K562 (cell line): ENCODE data around the gene HDGFL2.

Source experiments
- ARID2 ChIP-seq: fragments of 450-650 bp; IDR thresholded peaks from 2 replicates; pipeline ENCODE4 v1.6.1; 2017; ENCODE audit warnings: antibody characterized with exemption, mild to moderate bottlenecking
- CBX5 ChIP-seq: IDR thresholded peaks from 2 replicates; pipeline ENCODE4 v1.6.1; 2014; ENCODE audit warnings: low read depth, borderline replicate concordance
- CC2D1A ChIP-seq: fragments of 450-650 bp; IDR thresholded peaks from 2 replicates; pipeline ENCODE4 v1.6.1; 2017; ENCODE audit warnings: mild to moderate bottlenecking
- CTCF ChIP-seq, 3 experiments: IDR thresholded peaks in 2 of 3; conservative IDR thresholded peaks in 1 of 3; 2 replicates each; pipeline ENCODE4 v1.5.1; 2011 to 2012; ENCODE audit warnings: low read length in 3 of 3, mild to moderate bottlenecking in 3 of 3, control low read depth in 2 of 3, improper control_type of control experiment in 1 of 3, inconsistent platforms in 1 of 3, low read depth in 1 of 3, mixed read lengths in 1 of 3, moderate library complexity in 1 of 3; ENCODE audit not compliant: insufficient read depth in 2 of 3
- EGR1 ChIP-seq: fragments of 450-650 bp; conservative IDR thresholded peaks from 2 replicates; pipeline ENCODE4 v1.6.1; 2017; ENCODE audit warnings: mild to moderate bottlenecking
- EP300 ChIP-seq: IDR thresholded peaks from 2 replicates; pipeline ENCODE4 v1.6.1; 2012; ENCODE audit warnings: low read length, improper control_type of control experiment
- HDAC6 ChIP-seq: IDR thresholded peaks from 2 replicates; pipeline ENCODE4 v1.6.1; 2012; ENCODE audit warnings: low read depth, mild to moderate bottlenecking, control low read depth, inconsistent platforms, low read length, moderate library complexity
- KLF1 ChIP-seq: fragments of 450-650 bp; IDR thresholded peaks from 2 replicates; pipeline ENCODE4 v1.6.1; 2016; ENCODE audit warnings: missing genetic modification characterization, missing compliant biosample characterization
- NONO ChIP-seq, 2 experiments: fragments of 200-400 bp in 1 of 2; fragments of 450-650 bp in 1 of 2; formaldehyde crosslinking in 1 of 2; IDR thresholded peaks; 2 replicates each; pipeline ENCODE4 v1.6.1; 2017; ENCODE audit warnings: low read depth in 2 of 2, mild to moderate bottlenecking in 2 of 2, moderate library complexity in 2 of 2, low read length in 1 of 2
- PCBP1 ChIP-seq: fragments of 200-400 bp; formaldehyde crosslinking; IDR thresholded peaks from 2 replicates; pipeline ENCODE4 v1.6.1; 2018; ENCODE audit warnings: mild to moderate bottlenecking, low read depth, low read length; ENCODE audit not compliant: poor library complexity, severe bottlenecking
- PKNOX1 ChIP-seq: fragments of 450-650 bp; IDR thresholded peaks from 2 replicates; pipeline ENCODE4 v1.6.1; 2016
- ZBTB7A ChIP-seq: IDR thresholded peaks from 2 replicates; pipeline ENCODE4 v1.6.1; 2011; ENCODE audit warnings: low read depth, mild to moderate bottlenecking, low read length, moderate library complexity, borderline replicate concordance; ENCODE audit not compliant: control insufficient read depth

GRCh38 chr19:4425537-4425936 is 46.6 kb upstream of the HDGFL2 start:
- TF ChIP-seq CTCF (IDR thresholded peaks at IDR 0.05 in 2 of 3, conservative IDR thresholded peaks at IDR 0.05 in 1 of 3; ENCODE audit: insufficient read depth in 2 of 3, low read depth in 1 of 3, low read length in 3 of 3): no peak
- TF ChIP-seq EP300: no peak
- no peak for TF ChIP-seq NONO (IDR thresholded peaks at IDR 0.05; ENCODE audit: low read depth in 2 of 2, low read length in 1 of 2)
- no peak for TF ChIP-seq EGR1
- TF ChIP-seq ARID2: no peak
- TF ChIP-seq PKNOX1: no peak
- TF ChIP-seq KLF1: no peak
- TF ChIP-seq CBX5: no peak
- no peak for TF ChIP-seq CC2D1A
- no peak for TF ChIP-seq HDAC6
- TF ChIP-seq PCBP1: no peak
- TF ChIP-seq ZBTB7A: no peak
